Measurements from ENCODE around the gene SPNS3.

SPNS3 gene

DNA sequence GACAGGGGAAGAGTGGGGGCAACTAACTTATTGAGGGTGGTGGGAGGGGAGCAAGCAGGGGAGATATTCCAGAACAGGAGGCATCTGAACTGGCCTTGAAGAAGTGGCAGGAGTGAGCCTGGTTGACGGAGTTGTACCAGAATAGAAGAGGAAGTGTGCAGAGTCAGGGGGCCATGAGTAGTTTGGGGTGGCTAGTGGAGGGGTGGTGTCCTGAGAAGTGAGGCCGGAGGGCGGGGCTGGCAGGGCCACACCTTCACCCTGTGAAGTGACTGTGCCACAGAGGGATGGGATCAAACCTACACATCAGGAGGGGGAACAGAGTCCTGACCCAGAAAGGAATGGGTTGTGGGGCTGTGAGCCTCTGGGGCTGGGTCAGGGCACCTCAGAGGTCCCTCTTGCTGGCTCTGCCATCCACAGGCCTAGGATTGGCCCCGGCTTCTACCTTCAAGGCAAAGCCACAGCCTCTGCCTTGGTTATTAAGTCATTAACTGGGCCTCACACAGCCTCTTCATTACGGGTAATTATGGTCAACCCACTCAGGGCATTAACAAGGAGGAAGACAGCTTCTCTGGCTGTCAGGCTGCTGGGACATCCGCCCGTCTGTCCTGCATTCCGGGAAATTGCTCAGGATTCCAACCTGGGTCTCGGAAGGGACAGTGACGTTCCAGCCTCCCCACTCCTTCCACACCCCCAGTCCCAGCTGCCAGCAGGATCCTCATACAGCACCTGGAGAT is 77.6 kb downstream of the SPNS3 start:
- no peak for DNase-seq

DNA sequence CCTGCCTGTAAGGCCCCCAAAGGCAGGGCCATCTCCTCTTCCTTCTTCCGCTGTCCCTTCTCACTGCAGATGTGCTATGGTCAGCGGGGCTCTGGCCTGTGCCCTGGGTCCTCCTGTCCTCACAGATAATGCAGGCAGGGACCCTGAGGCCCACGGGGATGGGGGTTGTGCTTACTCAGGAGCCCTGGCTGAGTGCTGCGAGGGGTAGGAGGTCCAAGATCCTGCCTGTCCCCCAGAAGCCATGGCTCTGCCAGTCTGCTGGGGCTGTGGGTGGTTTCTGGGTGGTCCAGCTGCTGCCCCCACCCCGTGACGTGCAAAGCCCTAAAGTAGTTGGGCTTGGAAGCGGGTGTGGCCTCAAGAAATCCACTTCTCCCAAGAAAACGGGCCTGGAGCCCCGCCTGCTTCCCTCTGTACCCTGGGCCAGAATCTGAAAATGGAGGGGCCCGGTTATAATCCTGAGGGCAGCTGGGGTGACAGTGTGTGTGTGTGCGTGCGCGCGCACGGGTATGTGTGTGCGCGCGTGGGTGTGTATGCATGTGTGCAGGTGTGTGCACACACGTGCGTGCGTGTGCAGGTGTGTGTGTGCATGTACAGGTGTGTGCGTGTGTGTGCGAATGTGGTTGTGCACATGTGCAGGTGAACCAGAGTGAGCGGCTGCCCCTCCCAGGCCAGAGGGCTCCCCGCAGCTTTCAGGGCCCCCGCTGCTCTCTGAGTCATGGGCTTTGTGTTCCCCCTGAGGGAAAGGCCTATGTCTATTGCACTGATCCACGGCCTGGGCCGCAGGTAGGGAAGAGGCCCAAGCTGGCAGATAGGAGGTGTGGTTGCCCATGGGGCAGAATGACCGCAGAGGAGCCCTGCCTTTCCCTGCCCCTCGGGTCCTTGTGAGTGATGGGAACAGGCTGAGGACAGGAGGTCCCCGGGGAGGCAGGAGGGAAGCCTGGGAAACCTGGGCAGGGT is 78.7 kb downstream of the SPNS3 start:
- DNase-seq, result no peak

DNA sequence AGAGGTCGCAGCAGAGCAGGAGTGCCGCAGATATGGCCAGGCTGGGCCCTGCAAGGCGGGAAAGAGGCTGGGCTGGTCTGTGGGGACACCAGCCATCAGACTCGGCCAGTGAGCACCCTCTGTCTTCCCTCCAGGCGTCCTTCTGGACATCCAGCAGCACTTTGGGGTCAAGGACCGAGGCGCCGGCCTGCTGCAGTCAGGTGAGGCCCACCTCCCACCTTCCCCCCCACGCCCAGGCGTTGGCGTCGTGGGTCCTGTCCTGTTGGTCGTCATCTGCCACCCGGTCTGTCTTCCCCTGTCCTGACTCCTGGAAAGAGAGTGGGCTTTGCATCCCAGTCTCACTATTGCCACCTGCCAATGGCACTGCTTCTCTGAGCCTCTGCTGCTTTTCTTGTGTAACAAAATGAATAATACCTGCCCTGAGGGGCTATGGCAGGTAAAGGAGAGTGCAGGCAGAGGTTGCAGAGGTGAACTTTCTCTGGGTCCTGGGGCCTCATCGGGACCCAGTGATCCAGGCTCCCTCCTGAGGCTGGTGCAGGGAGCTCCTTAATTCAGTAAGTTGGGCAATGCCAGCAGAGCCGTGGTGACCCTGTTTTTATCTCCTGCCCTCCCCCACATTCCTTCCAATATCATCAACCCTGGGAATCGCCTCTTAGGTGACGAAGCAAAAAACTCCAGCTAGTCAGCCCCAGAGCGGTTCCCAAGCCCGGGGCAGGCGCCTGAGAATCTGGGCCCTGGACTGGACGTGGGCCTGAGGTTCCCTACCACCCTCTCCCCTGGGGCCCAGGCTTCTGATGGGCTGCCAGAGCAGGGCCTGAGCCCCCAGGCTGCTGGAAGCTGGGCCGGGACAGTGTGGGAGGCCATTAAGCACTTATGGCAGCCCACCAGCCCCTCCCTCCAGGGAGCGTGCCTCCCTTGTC is 79.6 kb downstream of the SPNS3 start:
- DNase-seq, result no peak

DNA sequence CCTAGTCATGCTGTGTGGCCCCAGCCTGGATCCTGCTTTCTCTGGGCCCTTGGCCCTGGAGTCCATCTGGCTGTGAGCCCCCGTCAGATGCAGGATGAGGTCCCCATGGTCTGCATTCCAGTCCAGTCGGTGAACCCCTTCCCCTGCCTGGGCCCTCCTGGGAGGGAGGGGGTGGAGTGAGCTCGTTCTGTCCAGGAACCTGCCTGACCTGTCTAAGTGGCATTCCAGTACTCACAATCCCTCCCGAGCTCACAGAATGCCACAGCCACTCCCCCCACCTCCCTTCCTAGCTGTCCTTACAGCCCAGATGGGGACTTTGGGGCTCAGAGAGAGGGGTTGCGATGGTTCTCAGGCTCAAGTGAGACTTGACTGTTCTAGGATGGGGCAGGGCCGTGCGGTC is 80.5 kb downstream of the SPNS3 start:
- DNase-seq, result no peak

DNA sequence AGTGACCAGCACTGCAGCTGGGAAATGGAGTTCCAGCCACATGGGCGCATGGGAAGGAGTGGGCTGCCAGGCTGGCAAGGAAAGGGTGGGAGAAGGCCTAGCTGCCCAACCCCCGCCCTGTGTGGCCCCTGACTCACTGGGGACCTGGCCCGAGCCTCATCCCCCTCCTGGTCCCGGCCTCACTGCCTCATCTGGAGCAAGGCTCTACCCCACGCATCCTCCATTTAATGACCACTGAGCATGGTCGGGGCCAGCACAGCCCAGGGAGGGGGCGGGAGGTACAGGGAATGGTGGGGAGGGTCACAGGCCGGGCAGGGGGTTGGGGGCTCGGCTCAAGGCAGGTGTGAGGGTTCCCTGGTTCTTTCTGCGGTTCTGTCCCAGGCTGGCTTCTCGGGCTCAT is 81.0 kb downstream of the SPNS3 start:
- no peak for DNase-seq

DNA sequence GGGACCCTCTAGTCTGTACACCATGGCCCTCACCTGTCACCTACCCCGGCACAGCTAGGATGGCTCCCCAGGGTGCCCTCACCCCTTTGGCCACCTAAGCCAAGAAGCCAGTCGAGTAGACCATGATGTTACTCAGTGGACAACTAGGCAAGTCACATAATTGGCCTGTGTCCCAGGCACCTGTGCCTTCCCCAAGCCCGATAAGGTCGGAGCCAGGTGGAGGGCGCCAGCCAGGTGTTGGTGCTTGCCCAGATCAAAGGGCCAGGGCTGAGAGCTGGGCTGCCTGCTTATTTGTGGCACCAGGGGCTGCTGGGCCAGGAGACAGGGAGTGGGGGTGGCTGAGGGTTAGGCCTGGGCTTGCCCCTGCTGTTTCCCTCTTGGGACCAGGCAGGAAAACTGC is 81.8 kb downstream of the SPNS3 start:
- DNase-seq, result no peak

DNA sequence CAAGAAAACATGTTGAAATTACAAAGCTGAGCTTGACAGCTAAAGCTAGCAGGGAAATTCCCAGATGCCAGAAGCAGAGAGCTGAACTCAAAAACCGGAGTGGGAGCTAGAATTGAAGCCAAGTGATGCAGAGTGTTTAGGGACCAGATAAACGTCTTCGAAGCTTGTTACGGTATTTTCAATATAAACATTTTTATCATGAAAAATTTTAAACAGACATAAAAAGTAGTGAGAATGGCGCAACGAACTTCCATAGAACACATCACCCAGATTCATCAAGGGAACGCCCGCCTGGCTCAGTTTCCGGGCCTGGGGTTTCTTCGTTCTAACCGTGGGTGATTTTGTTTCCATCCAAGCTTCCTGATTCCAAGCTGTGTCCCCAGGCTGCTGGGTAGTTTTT is 83.0 kb downstream of the SPNS3 start:
- DNase-seq, result no peak

DNA sequence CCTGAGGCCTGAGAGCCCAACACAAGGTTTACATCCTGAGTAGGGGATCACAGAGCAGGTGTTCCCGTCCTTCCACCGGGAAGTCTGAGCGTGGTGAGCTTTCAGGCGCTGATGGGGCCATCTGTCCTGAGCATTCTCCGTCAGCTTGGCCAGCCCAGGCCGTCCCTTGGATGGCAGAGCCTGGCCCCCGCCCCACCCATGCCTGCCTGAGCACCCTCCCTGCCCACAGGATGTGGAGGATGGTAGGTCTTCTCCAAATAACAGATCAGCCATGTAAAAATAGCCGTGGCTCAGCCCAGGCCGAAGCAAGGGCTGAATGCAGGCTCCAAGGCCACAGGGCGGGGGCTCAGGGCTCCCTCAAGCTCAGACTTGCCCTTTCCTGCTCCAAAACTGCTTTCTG is 85.2 kb downstream of the SPNS3 start:
- DNase-seq, result no peak

DNA sequence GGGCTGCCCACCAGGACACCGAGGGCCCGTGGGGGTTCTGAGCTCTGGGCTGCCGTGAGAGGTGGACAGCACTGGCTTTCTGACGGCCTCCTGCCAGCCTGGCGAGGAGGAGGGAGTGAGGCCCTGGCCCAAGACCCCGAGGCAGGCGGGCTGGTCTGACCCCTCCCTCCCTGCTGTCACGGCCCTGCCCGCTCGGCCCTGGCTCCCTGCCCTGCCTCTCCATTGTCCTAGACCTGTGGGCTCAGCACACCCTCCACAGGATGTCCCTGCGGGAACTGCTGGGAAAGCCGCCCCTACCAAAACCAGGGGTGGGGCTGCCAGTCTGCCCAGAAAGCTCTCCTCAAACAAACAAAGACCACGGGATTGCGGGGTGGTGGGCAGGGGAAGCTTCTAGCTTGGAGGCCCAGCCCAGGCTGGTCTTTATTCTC is 85.6 kb downstream of the SPNS3 start:
- no peak for DNase-seq

DNA sequence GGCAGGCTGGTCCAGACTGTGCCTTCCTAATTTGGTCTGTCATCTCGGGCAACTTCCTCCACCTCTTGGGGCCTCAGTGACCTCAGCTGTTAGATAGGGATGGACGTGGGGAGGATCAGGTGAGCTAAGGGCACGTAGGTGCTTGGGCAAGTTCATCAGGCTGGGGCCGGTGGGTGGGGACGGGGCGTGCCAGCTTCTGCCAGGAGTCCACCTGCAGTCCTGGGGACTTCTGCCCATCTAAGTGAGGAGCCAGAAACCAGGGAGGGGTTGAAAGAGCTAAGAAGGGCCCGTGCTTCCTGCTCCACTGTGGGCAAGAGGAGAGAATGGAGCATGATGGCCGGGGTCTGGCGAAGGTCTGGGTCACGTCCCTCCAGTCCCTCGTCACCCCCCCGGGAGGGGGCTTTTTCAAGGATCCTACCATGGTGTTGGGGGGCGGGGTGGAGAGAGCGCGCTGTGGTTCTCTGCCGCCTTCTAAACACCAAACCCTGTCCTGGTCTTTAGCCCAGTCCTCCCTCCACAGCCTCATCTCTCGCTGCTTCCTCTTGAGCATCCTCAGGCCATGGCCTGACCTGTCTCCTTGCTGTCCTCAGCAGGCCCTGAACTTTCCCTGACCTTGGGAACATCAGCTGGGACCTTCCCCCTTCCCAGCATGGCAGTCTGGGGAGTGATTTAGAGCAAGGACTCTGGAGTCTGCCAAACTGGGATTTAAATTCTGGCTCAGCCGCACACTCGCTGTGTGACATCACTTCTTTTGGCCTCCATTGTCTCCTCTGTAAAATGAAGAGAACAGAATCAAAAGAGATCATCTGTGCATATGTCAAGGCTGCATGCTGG is 86.5 kb downstream of the SPNS3 start:
- no peak for DNase-seq

DNA sequence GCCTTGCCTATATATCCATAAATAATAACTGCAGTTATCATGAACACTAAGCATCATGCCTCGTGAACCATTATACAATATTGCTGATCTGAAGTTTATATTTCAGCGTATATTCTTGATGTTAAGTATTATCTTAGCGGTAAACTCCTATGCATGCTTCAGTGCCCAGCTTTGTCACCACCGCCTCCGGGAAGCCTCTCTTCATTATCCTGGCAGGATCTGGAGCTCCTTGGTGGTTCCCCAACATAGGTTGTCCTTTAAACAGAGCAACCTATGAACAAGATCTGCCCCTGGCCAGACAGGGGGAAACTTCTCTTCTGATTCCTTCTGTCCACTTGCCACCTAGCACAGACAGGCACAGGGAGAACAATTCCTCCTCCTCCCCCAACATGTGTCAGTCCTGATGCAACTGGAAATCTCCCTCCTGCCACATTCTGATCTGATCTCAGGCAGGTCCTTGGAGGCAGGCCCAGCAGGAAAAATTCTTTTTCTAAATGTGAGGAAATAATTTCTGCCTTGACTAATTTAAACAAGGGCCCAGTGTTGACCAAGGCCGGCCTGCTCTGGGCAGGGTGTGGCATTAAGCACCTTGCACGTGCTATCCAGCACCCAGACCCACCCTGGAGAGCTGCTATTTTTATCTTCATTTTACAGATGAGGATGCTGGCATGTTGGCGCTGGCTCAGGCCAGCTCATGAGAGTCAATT is 87.3 kb downstream of the SPNS3 start:
- DNase-seq, result no peak

DNA sequence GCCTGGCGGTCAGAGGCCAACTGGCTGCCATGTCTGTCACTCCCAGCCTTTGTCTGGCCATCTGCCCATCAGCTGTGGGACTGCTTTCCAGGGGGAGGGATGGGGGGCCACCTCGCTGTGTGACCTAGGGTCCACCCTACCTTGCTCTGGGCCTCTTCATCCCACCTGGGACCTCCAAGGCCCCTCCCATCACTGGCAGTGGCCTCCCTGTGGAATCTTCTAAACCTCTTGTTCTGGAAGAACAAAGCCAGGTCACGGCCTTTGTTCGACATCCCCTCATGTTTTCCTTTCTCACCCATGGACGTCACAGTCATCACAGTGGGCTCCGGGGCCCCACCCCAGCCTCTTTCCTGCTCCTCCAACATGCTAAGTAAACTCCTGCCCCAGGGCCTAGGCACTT is 88.9 kb downstream of the SPNS3 start:
- no peak for DNase-seq

DNA sequence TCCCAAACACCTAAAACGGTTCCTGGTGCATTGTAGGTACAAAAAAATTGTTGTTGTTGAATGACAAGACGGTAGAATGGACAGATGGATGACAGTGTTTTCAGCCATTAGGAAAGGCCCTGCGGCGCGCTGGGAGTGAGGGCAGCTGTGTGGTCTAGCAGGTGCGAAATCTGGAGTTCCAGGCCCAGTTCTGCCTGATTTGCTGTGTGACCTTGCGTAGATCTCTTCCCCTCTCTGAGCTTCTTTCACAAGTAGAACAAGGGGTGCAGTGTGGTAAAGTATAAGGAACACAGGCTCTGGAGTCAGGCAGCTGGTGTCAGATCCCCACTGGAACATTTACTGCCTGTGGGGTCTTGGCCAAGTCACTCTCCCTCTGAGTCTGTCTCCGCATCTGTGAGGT is 90.2 kb downstream of the SPNS3 start:
- DNase-seq, result no peak

DNA sequence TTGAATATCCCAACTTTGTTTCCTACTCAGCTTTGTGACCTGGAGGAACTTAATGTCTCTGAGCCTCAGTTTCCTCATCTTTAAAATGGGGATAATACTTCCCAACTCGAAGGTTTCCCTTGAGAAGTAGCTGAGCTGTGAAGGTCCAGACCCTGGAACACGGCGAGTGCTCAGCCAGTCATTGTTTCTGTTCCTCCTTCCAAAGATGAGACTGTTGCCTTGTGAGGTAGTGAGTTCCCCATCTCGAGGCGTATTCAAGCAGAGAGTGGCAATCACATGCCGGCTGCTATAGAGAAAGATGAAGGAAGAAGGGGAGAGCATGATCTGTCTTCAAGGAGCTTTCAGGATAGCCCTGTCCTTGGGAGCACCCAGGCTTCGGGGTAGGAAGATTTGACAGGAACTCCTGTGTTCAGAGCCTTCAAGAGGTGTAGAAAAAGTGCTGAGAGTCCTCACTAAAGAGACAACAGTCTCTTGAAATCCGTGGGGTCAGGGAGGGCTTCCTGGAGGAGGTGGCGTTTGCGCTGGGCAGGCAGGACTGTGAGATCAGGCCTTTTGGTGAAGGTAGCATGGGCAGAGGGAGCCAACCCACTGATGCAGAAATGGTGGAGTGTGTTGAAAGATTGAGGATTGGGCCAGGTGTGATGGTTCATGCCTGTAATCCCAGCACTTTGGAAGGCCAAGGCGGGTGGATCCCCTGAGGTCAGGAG is 92.1 kb downstream of the SPNS3 start:
- DNase-seq, result no peak

DNA sequence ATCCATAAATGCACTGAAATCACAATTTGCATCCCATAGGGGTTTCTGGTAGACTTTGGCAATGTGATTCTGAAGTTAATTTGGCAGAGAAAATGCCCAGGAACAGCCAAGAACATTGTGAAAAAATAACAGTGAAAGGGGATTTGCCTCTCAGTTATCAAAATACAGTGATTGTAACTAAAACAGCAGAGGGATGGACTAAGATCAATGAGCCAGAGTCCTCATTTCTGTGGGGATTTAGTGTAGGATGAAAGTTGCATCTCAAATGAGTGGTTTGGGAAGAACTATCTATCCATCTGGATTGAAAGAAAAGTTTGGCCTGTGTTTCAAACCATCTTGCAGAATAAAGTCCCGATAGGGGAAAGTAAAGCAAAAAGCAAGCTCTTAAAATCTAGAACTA is 93.4 kb downstream of the SPNS3 start:
- no peak for DNase-seq

DNA sequence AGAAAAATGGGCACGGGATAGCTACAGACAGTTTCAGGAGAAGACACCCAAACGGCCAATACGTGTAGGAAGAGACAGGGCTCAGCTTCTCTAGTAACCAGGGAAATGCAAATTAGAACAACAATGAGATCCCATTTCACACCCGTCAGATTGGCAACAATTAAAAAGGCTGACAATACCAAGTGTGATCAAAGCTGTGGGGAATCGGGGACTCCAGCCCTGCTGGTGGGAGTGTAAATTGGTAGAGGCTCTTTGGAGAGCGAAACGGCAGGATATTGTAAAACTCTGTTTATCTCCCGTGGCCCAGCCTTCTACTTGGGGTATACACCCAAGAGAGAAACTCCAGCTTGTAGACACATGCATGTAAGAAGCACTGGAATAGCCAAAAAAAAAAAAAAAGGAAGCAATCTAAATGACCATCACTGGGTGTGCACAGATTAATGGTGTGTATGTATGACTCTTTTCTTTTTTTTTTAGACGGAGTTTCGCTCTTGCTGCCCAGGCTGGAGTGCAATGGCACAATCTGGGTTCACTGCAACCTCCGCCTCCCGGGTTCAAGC is 93.9 kb downstream of the SPNS3 start:
- no peak for DNase-seq

DNA sequence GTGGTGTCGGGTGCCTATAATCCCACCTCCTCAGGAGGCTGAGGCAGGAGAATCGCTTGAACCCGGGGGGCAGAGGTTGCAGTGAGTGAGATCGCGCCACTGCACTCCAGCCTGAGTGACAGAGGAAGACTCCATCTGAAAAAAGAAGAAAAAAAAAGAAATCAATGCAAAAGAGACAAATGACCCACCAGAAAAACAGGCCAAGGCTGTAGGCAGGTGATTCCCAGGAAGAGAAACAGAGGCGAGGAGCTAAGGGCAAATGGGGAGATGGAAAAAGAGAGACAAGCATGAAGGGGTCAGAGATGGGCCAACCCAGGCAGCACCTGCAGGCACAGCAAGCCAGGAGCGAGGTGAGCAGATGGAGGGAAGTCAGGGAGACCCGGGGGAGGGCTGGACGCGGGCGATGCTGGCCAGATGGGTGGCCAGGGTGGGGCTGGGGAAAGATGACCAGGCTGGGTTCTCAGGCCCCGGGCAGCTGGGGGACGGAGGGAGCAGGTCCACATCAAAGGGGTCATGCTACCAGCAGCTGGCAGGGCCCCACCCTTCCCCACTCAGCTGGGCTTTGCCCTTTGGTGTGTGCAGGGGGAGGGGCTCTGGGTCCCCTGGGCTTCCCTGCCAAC is 95.9 kb downstream of the SPNS3 start:
- no peak for DNase-seq

DNA sequence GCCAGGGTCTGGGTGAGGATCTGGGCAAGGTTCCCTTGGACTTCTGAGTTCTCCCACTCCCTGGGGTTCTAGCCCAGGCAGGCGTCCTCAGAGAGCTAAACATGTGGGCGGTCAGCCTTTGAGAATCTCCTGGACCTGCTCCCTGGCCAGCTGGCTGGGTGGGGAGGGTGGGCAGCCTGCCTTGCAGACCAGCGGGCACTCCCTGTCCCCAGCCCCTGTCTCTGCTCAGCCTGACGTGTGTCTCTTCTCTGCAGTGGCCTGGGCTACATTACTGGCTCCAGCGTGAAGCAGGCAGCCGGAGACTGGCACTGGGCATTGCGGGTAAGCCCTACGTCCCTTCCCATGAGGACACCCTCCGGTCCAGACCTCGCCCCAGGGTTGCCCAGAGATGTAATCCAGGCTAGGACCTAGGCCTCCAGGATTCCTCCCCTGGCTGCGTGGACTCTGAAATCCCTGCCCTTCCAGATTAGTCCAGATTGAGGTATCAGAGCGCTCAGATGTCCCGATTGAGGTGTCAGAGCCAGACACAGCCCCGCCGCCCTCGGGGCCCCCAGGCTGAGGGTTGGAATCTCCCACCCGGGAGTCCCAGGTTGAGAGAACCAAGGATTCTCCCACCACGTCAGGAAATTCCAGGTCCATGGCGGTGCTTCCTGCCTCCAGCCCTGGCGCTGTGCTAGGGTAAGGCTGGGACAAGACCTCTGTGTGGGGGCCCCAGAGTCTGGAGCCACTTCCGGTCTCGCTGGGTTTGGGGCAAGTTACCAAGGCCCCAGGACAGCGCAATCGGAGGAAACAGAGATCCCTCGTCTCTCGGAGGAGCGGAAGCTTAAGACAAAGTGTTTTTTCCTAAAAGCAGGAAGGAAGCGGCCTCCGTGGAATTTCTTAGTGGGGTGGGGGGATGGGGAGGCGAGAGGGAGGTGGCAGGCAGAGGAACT is 97.3 kb downstream of the SPNS3 start:
- DNase-seq, result no peak

All from activated CD8-positive, alpha-beta memory T cell treated with anti-CD3 and anti-CD28 coated beads, Interleukin-2, amount 50 U/mL, for 4 hours (primary cell).